DND-41 (cell line): Measurements from ENCODE around the gene TSTD2.

ENCODE experiments used
- EZH2 ChIP-seq: IDR thresholded peaks from 3 replicates; pipeline ENCODE4 v1.6.1; 2012; ENCODE audit warnings: borderline replicate concordance, low read depth, mild to moderate bottlenecking, moderate library complexity, low read length, inconsistent platforms; ENCODE audit not compliant: severe bottlenecking
- TF ChIP-seq, protein P1 (sequence below): IDR thresholded peaks from 2 replicates; pipeline ENCODE4 v1.5.1; 2012; ENCODE audit warnings: borderline replicate concordance, low read length, moderate library complexity, mild to moderate bottlenecking; ENCODE audit not compliant: poor library complexity, severe bottlenecking; ENCODE audit errors: extremely low read depth

DNA sequence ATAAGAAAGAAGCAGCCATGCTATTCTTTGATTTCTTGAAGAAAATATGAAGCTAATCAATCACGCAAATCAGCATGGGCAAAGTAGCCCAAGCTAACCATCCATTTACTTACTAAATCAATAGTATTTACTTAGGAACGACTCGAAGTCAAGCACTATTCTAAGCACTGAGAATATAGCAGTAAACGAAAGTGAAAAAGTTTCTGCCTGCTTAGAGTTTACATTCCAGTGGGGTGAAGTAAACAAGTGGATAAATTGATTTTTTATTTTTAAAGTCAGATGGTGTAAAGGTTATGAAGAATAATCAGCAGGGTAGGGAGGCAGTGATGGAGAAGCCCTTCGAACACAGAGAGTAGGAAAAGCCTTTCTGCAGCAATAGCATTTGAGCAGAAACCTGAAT is 5.5 kb downstream of the TSTD2 start:
- TF ChIP-seq, protein P1, sequence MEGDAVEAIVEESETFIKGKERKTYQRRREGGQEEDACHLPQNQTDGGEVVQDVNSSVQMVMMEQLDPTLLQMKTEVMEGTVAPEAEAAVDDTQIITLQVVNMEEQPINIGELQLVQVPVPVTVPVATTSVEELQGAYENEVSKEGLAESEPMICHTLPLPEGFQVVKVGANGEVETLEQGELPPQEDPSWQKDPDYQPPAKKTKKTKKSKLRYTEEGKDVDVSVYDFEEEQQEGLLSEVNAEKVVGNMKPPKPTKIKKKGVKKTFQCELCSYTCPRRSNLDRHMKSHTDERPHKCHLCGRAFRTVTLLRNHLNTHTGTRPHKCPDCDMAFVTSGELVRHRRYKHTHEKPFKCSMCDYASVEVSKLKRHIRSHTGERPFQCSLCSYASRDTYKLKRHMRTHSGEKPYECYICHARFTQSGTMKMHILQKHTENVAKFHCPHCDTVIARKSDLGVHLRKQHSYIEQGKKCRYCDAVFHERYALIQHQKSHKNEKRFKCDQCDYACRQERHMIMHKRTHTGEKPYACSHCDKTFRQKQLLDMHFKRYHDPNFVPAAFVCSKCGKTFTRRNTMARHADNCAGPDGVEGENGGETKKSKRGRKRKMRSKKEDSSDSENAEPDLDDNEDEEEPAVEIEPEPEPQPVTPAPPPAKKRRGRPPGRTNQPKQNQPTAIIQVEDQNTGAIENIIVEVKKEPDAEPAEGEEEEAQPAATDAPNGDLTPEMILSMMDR, result no peak
- no peak for TF ChIP-seq EZH2
